ENCODE measurements around the gene SCFD2. TPM values are rescaled to one million over a fixed set of nuclear protein-coding genes. Genes with fewer than 3 reads are reported as not detected.

SCFD2 gene
- total and polyA plus RNA-seq, 2 of the 8 experiments (the other 6 are each of a cell fraction or from before 2014, with no cell fraction given), result 6.2 to 10.2 TPM

- H2BK20ac ChIP-seq (ENCODE audit: low read length), result no peak overlapping the region
- no peaks in the 10 kb centered on the region; a peak in 1 of 4 replicates for H3K9me3 ChIP-seq (ENCODE audit: insufficient read depth in 2 of 2, low read depth in 1 of 2, low read length in 1 of 2)
- H4K20me1 ChIP-seq (replicated peaks in 1 of 2; ENCODE audit: control insufficient read depth in 1 of 2, insufficient read depth in 2 of 2, low read length in 2 of 2), result no peaks in the 10 kb centered on the region
- no peak overlapping the region for H4K8ac ChIP-seq (ENCODE audit: extremely low read depth, insufficient read depth, low read length)
- FAIRE-seq (no peak), DNase-seq (ENCODE audit: low read depth in 1 of 2, low spot score in 2 of 2) (no peak)
- no peak overlapping the region for H2AFZ ChIP-seq (ENCODE audit: low read length)
- 87% methylated on average over 1 of the region's 1 CpG; no CpG with 5 or more reads in 1 of the 2 experiments for WGBS, 2 experiments (ENCODE audit: extremely low coverage in 1 of 2, insufficient coverage in 1 of 2, insufficient read length in 1 of 2, insufficient replicate concordance in 2 of 2, low coverage in 1 of 2, low lambda C conversion rate in 2 of 2, missing lambda C conversion rate in 1 of 2)
- no peak overlapping the region for H3K9ac ChIP-seq (replicated peaks in 1 of 4; ENCODE audit: extremely low read depth in 1 of 4, low read depth in 3 of 4, low read length in 3 of 4)
- TF ChIP-seq CBX8 (IDR thresholded peaks at IDR 0.05; ENCODE audit: borderline replicate concordance, low read depth, low read length) (no peak), RXRA (IDR thresholded peaks at IDR 0.05; ENCODE audit: insufficient read depth, low read depth, low read length) (no peak), TAF1 (IDR thresholded peaks at IDR 0.05; ENCODE audit: low read depth, low read length) (no peak), ASH2L (IDR thresholded peaks at IDR 0.05; ENCODE audit: low read length) (no peak), TBP (IDR thresholded peaks at IDR 0.05; ENCODE audit: low read depth, low read length) (no peak), GABPA (IDR thresholded peaks at IDR 0.05; ENCODE audit: borderline replicate concordance, insufficient read depth, low read length) (no peak), TCF12 (IDR thresholded peaks at IDR 0.05; ENCODE audit: low read depth, low read length) (no peak), SP4 (IDR thresholded peaks at IDR 0.05; ENCODE audit: low read length) (no peak), KDM1A (IDR thresholded peaks at IDR 0.05; ENCODE audit: borderline replicate concordance, low read length) (no peak), SP1 (IDR thresholded peaks at IDR 0.05; ENCODE audit: low read depth, low read length) (no peak)
- TF ChIP-seq, protein P1, sequence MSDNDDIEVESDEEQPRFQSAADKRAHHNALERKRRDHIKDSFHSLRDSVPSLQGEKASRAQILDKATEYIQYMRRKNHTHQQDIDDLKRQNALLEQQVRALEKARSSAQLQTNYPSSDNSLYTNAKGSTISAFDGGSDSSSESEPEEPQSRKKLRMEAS (IDR thresholded peaks at IDR 0.05), result no peak
- no peaks in the 10 kb centered on the region for H3K79me1 ChIP-seq (ENCODE audit: low read depth, low read length)
- ChIA-PET POLR2A (ENCODE audit: partially characterized antibody) (interaction anchor here (0.8 to 4.2 kb wide), 3 partner anchors 18 to 110 kb away, joined by 3 to 26 read pairs (median 4); no protein-coding TSS in a partner anchor), CTCF (ENCODE audit: partially characterized antibody) (no interaction called here)
- H2BK12ac ChIP-seq (ENCODE audit: low read depth, low read length), result no peak overlapping the region
- no peak overlapping the region for H3K56ac ChIP-seq (replicated peaks; ENCODE audit: insufficient read length, low read depth, low read length)
- no peak overlapping the region for H3K27ac ChIP-seq (ENCODE audit: low read depth, low read length)
- no peaks in the 10 kb centered on the region for H3K36me3 ChIP-seq (ENCODE audit: control insufficient read depth in 2 of 4, insufficient read depth in 4 of 4, low read length in 3 of 4)
- no peaks in the 10 kb centered on the region for H3K27me3 ChIP-seq (replicated peaks in 1 of 4; ENCODE audit: control insufficient read depth in 3 of 4, extremely low read depth in 1 of 4, insufficient read depth in 3 of 4, low read length in 3 of 4)
- H2BK120ac ChIP-seq (replicated peaks; ENCODE audit: low read depth, low read length), result no peak overlapping the region
- H3K4ac ChIP-seq (replicated peaks; ENCODE audit: insufficient read length, low read depth, low read length), result no peak overlapping the region
- H3K23ac ChIP-seq (ENCODE audit: insufficient read length), result no peak overlapping the region
- no peak overlapping the region for H2AK5ac ChIP-seq (ENCODE audit: low read depth, low read length)
- H3K79me2 ChIP-seq (ENCODE audit: control insufficient read depth in 1 of 2, insufficient read depth in 2 of 2, low read length in 2 of 2), result no peaks in the 10 kb centered on the region
- no peak overlapping the region for H3K18ac ChIP-seq (ENCODE audit: extremely low read depth, low read length)
- H2BK15ac ChIP-seq (ENCODE audit: low read length), result no peak overlapping the region
- no peaks in the 10 kb centered on the region for H3K23me2 ChIP-seq (ENCODE audit: low read depth, low read length)
- H3K4me2 ChIP-seq (ENCODE audit: insufficient read depth in 1 of 2, low read depth in 2 of 2, low read length in 2 of 2), result no peak overlapping the region
- no peaks in the 10 kb centered on the region for H3K4me1 ChIP-seq (replicated peaks in 1 of 4; ENCODE audit: control insufficient read depth in 3 of 4, insufficient read depth in 4 of 4, low read length in 3 of 4)
- H3K14ac ChIP-seq (ENCODE audit: insufficient read length), result no peak overlapping the region
- no peak overlapping the region for H2BK5ac ChIP-seq (ENCODE audit: low read depth, low read length)
- H3K4me3 ChIP-seq (ENCODE audit: extremely low read depth in 1 of 4, insufficient read depth in 2 of 4, low read depth in 3 of 4, low read length in 4 of 4), result no peak overlapping the region
- no peak overlapping the region for H4K5ac ChIP-seq (ENCODE audit: insufficient read length, low read depth, low read length)
- H4K91ac ChIP-seq (replicated peaks; ENCODE audit: insufficient read length, low read length), result no peak overlapping the region
Observed at GRCh38 chr4:52823702-52824092, 542.2 kb downstream of the SCFD2 start.

Data from H1 (cell line).